Mucosa of descending colon (tissue), 3 donors: ENCODE results near the gene RAD51C. TPM values are rescaled to one million over a fixed set of nuclear protein-coding genes. Genes with fewer than 3 reads are reported as not detected.
"Not testable (repeated sequence)": the region's sequence is repeated elsewhere in the genome, so short reads cannot be mapped to it uniquely, and the experiment has no call there.

ENCODE experiments used
- ATAC-seq: fragments of 200-7000 bp; cut with Tn5 transposase; one replicate; pipeline ENCODE4 v1.9.1; 2020; ENCODE audit warnings: mild to moderate bottlenecking, moderate library complexity
- DNase-seq, 3 donors: peaks; one replicate each; pipeline ENCODE4 v3.0.0-alpha.2; 2020
- H3K36me3 ChIP-seq: fragments of 200-600 bp; one replicate; pipeline ENCODE4 v1.8.0; 2021; ENCODE audit warnings: low read depth, mild to moderate bottlenecking
- H3K4me1 ChIP-seq: fragments of 200-600 bp; one replicate; pipeline ENCODE4 v1.8.0; 2021; ENCODE audit warnings: low read depth, mild to moderate bottlenecking
- H3K4me3 ChIP-seq: fragments of 200-600 bp; one replicate; pipeline ENCODE4 v1.8.0; 2021; ENCODE audit warnings: mild to moderate bottlenecking
- H3K9me3 ChIP-seq: fragments of 200-600 bp; one replicate; pipeline ENCODE4 v1.8.0; 2021; ENCODE audit warnings: mild to moderate bottlenecking
- CTCF ChIP-seq: fragments of 200-600 bp; IDR thresholded peaks from one replicate; pipeline ENCODE4 v1.8.0; 2022; ENCODE audit warnings: antibody characterized with exemption, mild to moderate bottlenecking
- intact Hi-C, 2 donors: fragments of 100-400 bp; cut with DNase I in 1 of 2; cut with micrococcal nuclease in 1 of 2; formaldehyde crosslinking; loops; one replicate each; pipeline versions ENCODE4 v1.11.0 to v1.11.1; 2022; cut with DNase I, micrococcal nuclease
- long read RNA-seq, 2 donors: library from polyadenylated mRNA; unstranded; transcript quantifications; one replicate each; pipeline ENCODE4 v2.0.0, GENCODE V29; 2019 to 2021
- total RNA-seq, 3 donors: library from RNA; stranded (reverse); fragmentation: NEBNext Ultra II Directional in 2 of 3; extraction: Animal tissue kit (Norgen Biotek cat#: 25700) in 2 of 3; gene quantifications; one replicate each; pipeline versions ENCODE4 v1.2.1 to v1.2.4, GENCODE V29; 2021 to 2023
- donor health status: DM: no; HTN: no; CAD: no; lungs with moderate emphysema.
- donor health status: DM: no; HTN: no; CAD: no.
- donor health status: DM: no; HTN: yes; CAD: no.

RAD51C gene
- total RNA-seq: 10 to 100 TPM in 2 of 3 donors, 1 to 10 TPM in 1; 6.2 to 20.3 (median 18.9) TPM
- long read RNA-seq, donor 1, transcript RAD51C-201 (9 exons, 2,591 nt): major isoform, 5 of 14 reads
- long read RNA-seq, donor 1, partial matches to known transcripts: 2 of 14 reads
- long read RNA-seq, donor 1, other reads (novel, unspliced or antisense): 3 of 14 reads
- long read RNA-seq, donor 2, transcript RAD51C-201 (9 exons, 2,591 nt): major isoform, 7 of 20 reads
- long read RNA-seq, donor 2, partial matches to known transcripts: 3 of 20 reads
- long read RNA-seq, donor 2, other reads (novel, unspliced or antisense): 6 of 20 reads

- Histone ChIP-seq H3K9me3 (no peaks in the 10 kb centered on the region), H3K4me3 (peak within 1 kb of the TSS; percentile 30), H3K4me1 (peaks cover 9% of the 10 kb centered on the region), H3K36me3 (no peaks in the 10 kb centered on the region)
- ATAC-seq: peak; percentile 100
- no peak for TF ChIP-seq CTCF
- DNase-seq: peak; percentile 86 to 92 (median 91)
- intact Hi-C loops: no loop called here
Observed at GRCh38 chr17:58692239-58693055, at the start of gene RAD51C. RAD51C (plus strand) TSS chr17:58692602; CDS start chr17:58692644, 42 bp downstream.

GRCh38 chr17:58643147-58643546, 49.3 kb upstream of the RAD51C start:
- H3K4me1 ChIP-seq: no peaks in the 10 kb centered on the region
- no peak for TF ChIP-seq CTCF
- DNase-seq (no peak), ATAC-seq (no peak)
- H3K4me3 ChIP-seq: no peak overlapping the region
- intact Hi-C loops: no loop called here
- H3K36me3 ChIP-seq: no peaks in the 10 kb centered on the region
- H3K9me3 ChIP-seq: no peaks in the 10 kb centered on the region

GRCh38 chr17:58648236-58648635, 44.2 kb upstream of the RAD51C start:
- intact Hi-C loops: no loop called here

GRCh38 chr17:58657962-58658803, 34.2 kb upstream of the RAD51C start:
- H3K4me3 ChIP-seq: not testable (repeated sequence)

More at GRCh38 chr17:58648236-58648635, 44.2 kb upstream of the RAD51C start:
- Histone ChIP-seq H3K9me3 (no peaks in the 10 kb centered on the region), H3K4me3 (no peak overlapping the region), H3K36me3 (no peaks in the 10 kb centered on the region), H3K4me1 (no peaks in the 10 kb centered on the region)
- no peak for DNase-seq
- TF ChIP-seq CTCF: no peak
- ATAC-seq: no peak

GRCh38 chr17:58658804-58659713, 33.3 kb upstream of the RAD51C start:
- Histone ChIP-seq H3K4me1 (peaks cover 3% of the 10 kb centered on the region), H3K4me3 (no peak overlapping the region), H3K9me3 (no peaks in the 10 kb centered on the region), H3K36me3 (no peaks in the 10 kb centered on the region)
- peak; percentile 93 for ATAC-seq
- DNase-seq: peak in 2 of 3 donors; percentile 49 to 82
- intact Hi-C loops: no loop called here
- no peak for TF ChIP-seq CTCF

More at GRCh38 chr17:58657962-58658803, 34.2 kb upstream of the RAD51C start:
- H3K36me3 ChIP-seq, DNase-seq, intact Hi-C loops, ATAC-seq, H3K4me1 ChIP-seq, H3K9me3 ChIP-seq: not testable (repeated sequence)

GRCh38 chr17:58659714-58660084, 32.7 kb upstream of the RAD51C start:
- H3K4me3 ChIP-seq, H3K36me3 ChIP-seq, intact Hi-C loops, H3K4me1 ChIP-seq, DNase-seq, H3K9me3 ChIP-seq, ATAC-seq: not testable (repeated sequence)
